Glomerular visceral epithelial cell (primary cell): ENCODE data around the gene THEMIS.
"Not testable (repeated sequence)": the region's sequence is repeated elsewhere in the genome, so short reads cannot be mapped to it uniquely, and the experiment has no call there.

Source experiments
- DNase-seq: peaks from one replicate; pipeline ENCODE4 v3.0.0-alpha.2; 2016; ENCODE audit errors: extremely low spot score

Gene THEMIS

DNA sequence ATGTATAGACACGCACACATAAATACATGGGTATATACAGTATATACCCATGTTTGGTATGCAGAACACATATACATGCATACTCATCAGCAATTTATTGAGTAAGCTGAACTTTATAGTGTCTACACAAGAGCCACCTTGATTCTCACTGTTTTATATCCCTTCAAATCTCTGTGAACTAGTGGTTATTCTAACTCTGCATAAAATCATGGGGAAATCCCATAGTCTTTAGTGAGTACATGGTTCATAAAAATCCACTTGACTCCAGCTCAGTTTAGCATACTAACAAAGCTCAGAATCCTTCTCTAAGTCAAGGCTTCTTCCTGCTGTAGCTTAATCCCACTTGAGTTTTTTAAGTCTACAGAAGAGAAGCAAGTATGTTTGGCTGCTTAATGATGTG, 104.1 kb downstream of the THEMIS start:
- DNase-seq = no peak

DNA sequence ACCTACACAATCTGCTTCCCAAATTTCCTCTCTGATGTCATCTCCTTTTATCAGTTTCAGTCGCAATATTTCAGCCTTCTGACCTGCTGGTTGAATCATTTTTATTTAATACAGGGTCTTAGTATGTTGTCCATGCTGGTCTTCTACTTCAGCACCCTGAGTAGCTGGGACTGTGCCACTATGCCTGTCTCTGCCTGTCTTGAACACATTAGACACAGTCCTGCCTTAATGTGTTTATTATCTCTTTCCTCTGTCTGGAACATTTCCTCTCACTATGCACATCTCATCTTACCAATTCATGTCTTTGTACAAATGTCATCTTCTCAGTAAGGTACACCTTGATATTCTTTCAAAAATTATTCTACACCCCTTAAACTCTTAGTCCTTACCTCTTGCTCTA, 106.5 kb downstream of the THEMIS start:
- no peak for DNase-seq

DNA sequence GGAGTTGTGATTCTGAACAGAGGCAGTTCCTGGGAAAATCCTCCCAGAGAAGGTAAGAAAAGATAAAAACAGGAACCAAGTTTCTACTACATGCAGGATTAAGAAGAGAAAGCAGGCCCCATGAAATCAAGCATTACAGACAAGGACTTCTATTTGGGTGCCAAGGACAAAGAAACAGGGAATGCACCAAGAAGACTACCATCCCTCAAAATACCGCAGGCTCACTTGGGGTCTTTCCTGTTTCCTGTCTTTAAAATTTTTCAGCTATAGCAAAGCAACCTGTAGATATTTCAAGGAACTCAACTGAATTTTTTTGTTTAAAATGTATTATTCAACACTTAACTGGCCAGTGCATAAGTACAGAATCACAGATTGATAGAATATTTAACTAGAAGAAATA, 107.5 kb downstream of the THEMIS start:
- DNase-seq = no peak

DNA sequence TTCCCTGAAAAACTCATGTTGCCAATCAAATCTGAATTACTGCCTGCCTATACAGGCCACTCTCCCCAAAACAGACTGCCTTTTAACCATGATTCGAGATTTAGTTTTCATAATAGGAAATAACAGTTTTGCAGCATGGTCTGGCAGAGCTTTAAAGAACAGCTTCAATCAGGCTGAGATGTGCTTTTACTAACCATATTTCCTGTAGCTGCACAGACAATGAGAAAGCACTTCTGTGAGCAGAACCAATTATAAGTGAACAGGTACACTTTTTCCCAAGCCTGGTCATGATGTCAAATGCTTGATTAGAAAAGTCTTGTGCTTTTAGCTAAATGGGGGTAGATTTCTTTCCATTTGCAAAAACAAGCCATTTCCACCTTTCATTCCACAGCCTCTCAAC, 108.2 kb downstream of the THEMIS start:
- DNase-seq = no peak

DNA sequence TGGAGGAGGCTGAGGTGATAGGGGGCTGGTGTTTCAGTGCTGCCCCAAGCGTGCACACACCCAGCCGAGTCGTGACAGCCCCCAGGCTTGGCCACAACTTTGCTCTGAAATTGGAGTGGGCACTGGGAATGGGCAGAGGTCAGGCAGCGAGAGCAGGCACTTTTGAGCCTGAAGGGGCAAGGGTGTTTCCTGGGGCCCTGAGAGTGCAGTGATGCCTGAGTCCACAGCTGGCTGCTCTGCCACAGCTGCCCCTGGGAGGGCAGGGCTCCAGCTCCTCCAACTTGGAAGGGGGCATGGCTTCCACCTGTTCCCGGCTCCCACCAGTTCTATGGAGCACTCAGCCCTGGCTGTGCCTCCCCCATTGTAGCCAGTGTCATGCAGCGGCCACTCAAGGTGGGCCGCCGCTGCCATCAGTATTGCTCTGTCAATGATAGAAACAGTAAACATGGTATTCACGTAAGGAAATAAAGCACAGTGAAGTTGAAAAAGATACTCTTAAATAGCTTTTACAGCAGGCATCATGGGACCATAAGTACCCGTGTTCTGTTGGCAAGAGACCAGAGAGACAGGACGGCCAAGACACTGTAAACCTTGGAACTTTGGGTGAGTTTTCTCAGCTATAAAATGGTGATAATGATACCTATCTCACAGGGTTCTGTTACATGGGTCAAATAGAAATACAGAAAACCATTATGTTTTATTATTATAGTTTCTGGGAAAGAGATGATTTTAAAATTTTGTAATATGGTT, 108.9 kb downstream of the THEMIS start:
- no peak for DNase-seq

DNA sequence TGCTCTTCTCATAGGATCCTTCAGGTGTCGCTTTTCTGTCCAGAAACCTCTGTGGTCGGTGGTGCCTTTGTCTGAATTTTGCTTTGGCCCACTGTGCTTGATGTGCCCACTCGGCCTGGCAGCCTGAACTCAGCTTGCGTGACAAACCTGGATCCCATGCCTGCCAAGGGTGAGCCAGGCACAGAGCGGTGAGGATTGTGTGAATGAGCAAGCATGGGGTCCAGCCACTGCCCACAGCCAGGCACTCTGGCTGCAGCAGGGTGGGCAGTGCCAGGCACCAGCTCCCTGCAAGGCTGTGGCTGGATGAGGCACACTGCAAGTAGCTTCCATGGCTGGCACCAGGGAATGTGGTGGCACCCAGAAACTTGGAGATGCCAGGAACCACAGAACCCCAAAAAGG, 110.3 kb downstream of the THEMIS start:
- no peak for DNase-seq

DNA sequence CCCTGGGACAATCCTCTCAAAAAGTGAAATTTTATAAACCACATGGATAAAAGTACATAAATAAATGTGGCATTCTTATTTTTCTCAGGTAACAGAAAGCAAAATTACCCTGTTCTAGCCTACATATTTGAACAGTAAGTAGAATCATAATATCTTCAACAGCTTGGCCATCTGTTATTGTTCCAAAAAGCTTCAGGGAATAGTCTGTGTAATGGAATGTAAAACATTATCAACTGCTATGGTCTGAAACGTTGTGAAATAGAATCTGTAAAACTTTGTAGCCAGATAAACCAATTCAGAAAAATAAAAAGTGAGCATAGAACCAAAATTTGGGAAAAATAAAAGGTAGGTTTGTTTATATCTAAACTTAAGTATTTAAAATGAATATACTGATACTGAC, 114.7 kb downstream of the THEMIS start:
- DNase-seq = no peak

DNA sequence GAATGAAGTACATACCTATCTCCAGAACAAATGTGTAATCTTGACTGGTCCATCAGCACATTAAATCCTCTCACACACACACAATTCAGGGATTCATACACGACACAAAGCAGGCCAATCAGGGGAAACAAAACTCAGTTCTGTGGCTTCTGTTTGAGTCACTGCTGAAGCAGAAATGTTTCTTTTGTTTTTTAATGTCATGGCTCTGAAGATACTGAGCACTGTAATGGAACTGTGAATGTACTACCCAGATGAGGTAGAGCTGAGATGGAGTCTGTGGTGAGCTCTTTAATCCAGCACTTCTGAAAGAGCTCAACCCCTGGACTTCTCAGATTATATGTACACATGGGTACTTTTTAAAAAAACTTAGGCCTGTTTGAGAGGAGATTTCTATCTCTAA, 116.4 kb downstream of the THEMIS start:
- no peak for DNase-seq

DNA sequence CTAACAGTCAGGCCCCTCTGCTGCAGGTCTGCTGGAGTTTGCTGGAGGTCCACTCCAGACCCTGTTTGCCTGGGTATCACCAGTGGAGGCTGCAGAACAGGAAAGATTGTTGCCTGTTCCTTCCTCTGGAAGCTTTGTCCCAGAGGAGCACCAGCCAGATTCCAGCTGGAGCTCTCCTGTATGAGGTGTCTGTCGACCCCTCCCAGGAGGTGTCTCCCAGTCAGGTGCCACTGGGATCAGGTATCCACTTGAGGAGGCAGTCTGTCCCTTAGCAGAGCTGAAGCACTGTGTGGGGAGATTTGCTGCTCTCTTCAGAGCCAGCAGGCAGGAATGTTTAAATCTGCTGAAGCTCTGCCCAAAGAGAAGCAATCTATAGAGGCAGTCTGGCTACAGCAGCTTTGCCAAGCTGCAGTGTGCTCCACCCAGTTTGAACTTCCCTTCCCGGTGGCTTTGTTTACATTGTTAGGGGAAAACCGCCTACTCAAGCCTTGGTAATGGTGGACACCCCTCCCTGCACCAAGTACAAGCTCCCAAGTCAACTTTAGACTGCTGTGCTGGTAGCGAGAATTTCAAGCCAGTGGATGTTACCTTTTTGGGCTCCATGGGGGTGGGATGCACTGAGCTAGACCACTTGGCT, 119.1 kb downstream of the THEMIS start:
- DNase-seq = not testable (repeated sequence)

DNA sequence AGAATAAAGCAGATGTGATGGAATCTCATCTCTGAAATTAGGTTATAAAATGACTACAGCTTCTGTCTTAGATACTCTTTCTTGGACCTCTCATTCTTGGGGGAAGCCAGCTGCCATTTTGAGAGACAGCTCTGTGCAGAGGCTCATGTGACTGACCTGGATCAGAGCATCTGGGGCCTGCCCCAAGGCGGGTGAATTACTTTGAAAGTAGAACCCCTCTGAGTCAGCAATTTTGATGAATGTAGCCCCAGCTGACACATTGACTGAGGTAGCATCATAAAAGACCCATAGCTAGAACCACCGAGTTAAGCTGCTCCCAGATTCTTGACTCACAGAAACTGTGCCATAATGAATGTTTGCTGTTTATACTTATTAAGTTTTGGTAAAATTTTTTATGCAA, 124.5 kb downstream of the THEMIS start:
- no peak for DNase-seq

DNA sequence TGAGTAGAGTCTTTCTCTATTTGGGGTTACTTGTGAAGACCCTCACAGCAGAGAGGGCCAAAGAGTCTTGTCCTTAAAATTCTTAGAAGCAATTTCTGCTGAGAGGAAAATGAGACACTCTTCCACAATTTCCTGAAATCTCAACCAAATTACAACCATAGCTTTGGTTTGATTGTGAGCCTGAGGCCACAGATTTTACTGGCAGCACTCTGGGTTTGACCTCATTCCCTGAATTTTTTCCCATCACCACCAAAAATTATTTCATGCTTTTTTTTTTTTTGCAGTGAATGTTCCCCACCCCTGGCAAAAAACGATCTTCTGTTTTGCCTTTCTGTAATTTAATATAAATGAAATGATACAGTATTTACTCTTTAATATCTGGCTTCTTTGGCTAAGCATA, 125.5 kb downstream of the THEMIS start:
- no peak for DNase-seq

DNA sequence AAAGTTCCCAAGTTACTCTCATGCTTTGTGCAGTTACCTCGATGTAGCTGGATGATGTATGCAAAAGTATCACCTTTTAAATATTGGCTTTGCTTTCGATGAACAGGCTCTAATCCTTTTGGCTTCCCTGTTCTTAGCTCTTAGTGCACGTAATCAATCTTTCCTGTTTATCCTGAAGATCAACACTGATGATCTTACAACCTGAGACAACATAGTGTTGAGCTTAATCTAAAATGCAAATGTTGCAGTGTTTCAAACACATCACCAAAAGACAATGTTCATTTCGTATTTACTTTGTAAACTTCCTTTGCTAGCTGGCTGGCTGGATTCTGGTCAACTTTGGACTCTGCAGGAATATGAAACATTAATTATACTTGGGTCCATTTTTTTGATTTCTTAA, 132.1 kb downstream of the THEMIS start:
- no peak for DNase-seq

DNA sequence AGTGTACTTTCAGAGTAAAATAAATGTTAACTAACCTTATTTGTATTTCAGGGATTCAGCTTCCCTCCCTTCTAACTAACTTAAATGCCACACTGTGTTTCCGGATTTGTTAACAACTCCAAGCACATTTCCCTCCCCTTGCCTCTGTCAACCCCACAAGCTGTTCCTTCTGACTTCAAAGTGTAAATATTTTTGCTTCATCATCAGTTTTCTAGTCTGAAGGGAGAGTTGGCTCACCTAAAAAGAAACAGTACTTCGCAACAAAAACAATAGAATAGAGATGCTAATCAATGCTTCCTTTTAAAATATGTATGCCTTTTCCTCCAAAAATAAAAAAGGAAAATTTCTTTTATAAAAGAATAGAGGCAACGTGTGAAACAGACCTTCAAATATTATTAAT, 132.6 kb downstream of the THEMIS start:
- no peak for DNase-seq

DNA sequence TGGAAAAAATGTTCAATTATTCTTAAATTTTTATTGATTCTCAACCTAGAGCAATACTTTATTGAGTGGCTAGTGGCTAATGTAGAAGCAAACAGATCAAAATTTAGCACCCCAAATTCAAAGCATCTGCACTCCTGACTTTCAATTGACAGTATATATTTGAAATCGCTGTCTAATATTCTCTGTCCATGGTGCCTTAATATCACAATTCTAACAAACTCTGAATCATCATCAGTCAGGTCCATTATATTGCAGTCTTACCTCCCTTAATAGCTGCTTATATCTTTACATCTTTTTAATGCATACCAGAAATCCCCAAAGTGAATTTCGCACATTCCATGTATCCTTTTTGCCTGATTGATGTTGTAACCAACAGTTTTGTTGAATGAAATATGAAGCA, 134.9 kb downstream of the THEMIS start:
- DNase-seq = no peak

DNA sequence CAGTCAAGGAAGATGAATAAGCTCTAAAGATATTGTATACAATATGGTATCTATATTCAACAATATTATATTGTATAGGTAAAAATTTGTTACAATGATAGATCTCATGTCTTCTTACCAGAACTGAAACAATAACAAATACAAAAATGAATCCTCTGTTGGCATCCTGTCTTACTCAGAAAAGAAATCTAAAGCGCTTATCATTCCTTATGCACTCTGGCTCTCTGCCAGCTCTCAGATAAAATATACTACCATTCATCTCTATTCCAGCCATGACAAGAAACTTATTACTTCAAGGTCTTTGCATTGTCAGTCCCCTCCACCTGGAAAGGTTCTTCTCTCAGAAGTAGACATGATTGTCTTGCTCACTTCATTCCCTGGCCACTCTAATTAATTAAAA, 138.6 kb downstream of the THEMIS start:
- no peak for DNase-seq

DNA sequence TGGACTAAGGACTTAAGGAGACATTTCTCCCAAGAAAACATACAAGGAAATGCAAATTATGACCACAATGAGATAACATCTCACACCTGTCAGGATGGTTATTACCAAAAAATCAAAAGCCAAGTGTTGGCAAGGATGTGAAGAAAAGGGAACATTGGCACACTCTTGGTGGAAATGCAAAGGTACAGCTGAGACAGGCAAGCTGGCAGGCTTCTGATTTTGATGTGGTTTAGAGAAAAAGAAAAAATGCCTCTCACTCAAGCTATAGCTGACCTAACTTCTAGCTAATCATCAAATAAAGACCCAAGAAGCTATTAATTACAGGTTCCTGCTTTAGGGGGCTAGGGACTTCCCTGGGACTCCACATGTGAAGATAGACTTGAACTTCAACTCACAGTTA, 139.8 kb downstream of the THEMIS start:
- no peak for DNase-seq

DNA sequence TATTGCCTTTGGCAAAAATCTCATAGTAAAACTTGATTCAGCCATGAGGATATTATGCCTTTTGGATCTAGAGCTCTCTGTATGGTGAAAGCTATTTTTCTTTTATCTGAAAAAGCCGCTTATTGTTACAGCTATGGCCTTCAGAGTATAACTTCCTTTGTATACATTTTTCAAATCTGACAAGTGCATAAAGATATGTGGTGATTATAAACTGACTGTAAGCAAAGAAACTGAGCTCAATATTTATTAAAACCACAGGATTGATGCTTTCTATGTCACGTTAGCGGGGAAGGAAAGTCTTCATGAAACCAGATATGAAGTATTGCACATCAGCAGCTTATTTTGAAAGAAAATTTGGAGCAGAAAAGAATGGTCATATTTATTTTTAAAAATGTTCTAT, 151.8 kb downstream of the THEMIS start:
- no peak for DNase-seq

DNA sequence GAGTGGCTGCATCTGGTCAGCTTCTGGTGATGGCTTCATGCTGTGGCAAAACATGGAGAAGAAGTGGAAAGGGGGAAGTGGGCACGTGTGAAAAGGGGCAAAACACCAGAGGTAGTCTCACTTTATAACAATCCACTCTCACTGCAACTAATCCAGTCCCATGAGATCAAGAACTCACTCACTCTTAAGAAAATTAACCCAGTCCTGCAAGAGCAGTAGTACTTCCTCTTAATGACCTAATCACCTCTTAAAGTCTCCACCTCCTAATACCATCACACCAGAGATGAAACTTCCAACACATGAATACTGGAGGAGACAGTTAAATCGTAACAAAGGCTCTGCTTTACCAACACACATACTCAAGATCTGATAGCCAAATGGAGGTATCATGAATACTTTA, 152.6 kb downstream of the THEMIS start:
- no peak for DNase-seq

DNA sequence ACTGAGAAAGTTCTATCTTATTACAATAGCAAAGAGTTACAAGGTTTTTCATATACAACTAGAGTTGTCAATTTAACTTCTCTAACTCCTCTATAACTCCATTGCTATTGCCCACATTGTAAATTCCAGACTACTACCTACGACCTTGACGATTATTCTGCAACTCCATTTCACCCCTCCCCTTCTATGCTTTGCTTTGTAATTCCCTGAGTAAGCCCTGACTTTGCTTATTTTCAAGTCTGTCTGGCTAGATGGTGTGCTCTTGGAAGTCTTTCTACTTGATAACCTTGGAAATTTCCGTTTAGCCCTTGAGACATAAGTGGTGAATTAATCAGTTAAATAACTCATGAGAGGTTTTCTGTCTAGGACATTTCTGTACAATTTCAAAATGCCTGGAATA, 162.4 kb downstream of the THEMIS start:
- no peak for DNase-seq

DNA sequence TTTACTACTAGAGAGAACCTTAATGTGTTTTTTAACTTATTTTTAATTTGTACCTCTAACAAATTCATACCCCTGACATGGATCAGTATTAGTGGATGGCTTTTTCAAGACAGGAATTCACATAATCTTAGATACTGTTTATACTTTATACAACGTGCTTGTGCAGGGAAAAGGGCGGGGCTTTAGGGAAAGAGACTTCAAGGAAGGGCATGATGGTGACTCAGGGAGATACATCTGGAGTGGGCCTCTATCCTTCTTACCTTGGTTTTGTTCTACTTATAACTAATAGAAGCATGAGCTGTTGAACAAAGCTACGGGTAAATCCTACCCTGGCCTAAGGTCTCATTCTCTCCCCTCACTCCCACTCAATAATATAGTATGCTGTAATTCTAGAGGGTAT, 163.1 kb downstream of the THEMIS start:
- DNase-seq = no peak

DNA sequence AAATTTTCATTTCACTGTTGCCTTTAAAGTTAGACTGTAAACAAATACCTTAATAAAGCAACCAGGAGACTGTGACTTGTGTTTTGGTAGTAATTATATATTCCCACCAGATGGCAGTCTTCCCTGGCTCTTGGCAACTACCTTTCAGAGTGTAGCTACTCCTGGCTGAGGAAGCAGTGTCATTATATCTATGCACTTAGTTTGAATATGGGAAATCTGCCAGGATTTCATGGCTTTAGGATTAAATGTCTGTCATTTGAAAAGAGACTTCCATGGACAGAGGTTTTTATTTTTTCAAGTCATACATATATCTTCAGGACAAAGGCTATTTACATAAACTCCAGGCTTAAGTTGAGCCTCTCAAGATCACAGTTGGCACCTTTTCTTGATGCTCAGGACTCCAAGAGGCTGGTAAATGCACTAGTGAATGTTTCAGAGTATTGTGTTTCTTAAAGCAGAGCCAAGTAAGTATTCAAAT, 163.8 kb downstream of the THEMIS start:
- DNase-seq = peak; percentile 70

DNA sequence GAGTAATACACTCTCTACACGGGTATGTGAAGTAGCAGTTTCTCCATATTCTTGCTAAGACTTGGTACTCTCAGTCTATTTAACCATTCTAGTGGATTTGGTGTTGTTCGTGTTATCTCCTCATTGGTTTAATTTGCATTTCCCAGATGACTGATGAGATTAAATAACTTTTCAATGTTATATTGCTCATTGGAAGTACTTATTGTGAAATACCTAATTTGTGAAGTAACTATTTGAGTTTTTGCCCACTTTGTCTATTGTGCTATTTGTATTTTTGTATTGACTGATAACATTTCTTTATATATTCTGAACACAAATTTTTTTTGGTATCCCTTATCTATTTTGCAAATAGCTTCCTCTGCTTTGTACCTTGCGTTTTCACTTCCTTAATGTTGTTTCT, 167.9 kb downstream of the THEMIS start:
- no peak for DNase-seq

DNA sequence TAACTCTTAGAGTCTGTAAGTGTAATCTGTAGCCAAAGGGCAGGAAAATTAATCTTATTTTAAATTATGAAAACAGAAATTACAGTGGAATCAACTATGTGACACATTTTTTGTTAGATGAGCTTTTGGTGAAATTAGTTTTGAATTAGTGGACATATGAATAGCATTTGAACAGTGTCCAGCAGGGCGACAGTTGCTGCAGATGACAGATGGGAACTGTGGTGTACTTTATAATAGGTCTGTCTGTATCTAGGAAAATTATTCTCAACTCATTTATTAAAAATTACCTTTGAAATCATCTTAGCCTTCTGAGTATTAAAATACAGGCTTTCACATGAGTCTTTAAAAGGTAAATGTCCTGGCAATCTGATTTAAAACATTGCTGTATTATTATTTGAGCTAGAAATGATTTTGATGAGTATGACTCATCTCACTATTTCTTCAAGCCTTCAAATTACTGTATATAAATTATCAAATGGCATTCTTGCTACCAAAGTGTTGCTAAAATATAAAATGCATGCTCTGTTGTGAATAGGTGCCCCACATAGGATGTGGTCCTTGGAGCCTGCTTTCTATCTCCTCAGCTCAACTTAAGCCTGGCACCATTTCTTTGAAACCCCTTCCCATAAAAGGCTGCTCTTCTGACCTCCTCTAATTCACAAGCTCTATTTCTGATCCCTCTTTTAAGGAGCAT, 173.5 kb downstream of the THEMIS start:
- DNase-seq = no peak
